Measurements from ENCODE around the gene TMPRSS11A.

The TMPRSS11A gene

GRCh38 chr4:67861513-67861912, 101.8 kb downstream of the TMPRSS11A start:
- no peak for DNase-seq

All from DMS79 treated with DMSO at 0.1 percent for 48 hours (cell line).